ENCODE measurements around the gene PUM1. TPM values are rescaled to one million over a fixed set of nuclear protein-coding genes. Genes with fewer than 3 reads are reported as not detected.

PUM1 gene
- total and polyA plus RNA-seq, 12 donors, result 22.6 to 167 (median 91.5) TPM

GRCh38 chr1:30914587-30914922 is 151.0 kb downstream of the PUM1 start:
- no peaks in the 10 kb centered on the region for H3K36me3 ChIP-seq (replicated peaks in 1 of 2)
- intact Hi-C loops (cut with DNase I), result loop anchor here (5.0 kb wide), 4 partner anchors 112 to 192 kb away; partner anchors contain the start of gene MATN1 (in 1 of the 2)
- H3K4me1 ChIP-seq (replicated peaks in 1 of 2), result peaks cover under 1 to 11% of the 10 kb centered on the region in 2 donors
- H3K4me3 ChIP-seq, result no peak overlapping the region
- TF ChIP-seq POLR2A (IDR thresholded peaks at IDR 0.05) (no peak), CTCF (IDR thresholded peaks at IDR 0.05) (no peak)
- H3K9me3 ChIP-seq (replicated peaks in 1 of 3), result no peaks in the 10 kb centered on the region
- WGBS, 4 donors, result 84 to 91% (median 85%) methylated on average over 3 of the region's 3 CpGs
- no peak overlapping the region for H3K27ac ChIP-seq
- DNase-seq, result peak in 2 of 7 donors; percentile 4 to 14
- H3K27me3 ChIP-seq, result no peaks in the 10 kb centered on the region

- peak overlapping the region in 2 of 5 donors; percentile 58 to 70 for H3K27ac ChIP-seq
- no peak overlapping the region for H3K4me3 ChIP-seq
- H3K4me1 ChIP-seq (replicated peaks in 1 of 2), result peaks cover 8 to 13% of the 10 kb centered on the region in 2 donors
- H3K27me3 ChIP-seq, result no peaks in the 10 kb centered on the region
- WGBS, 4 donors, result 76 to 84% (median 80%) methylated on average over 8 to 10 of the region's 10 CpGs; no CpG with 5 or more reads in 1 of the 4 donors
- intact Hi-C loops (cut with DNase I), result loop anchor here (5.0 kb wide), 4 partner anchors 111 to 191 kb away; partner anchors contain the start of gene MATN1 (in 1 of the 2)
- DNase-seq, result peak; percentile 58 to 82 (median 68)
- no peaks in the 10 kb centered on the region for H3K36me3 ChIP-seq (replicated peaks in 1 of 2)
- TF ChIP-seq POLR2A (IDR thresholded peaks at IDR 0.05) (no peak), CTCF (IDR thresholded peaks at IDR 0.05) (no peak)
- H3K9me3 ChIP-seq (replicated peaks in 1 of 3), result no peaks in the 10 kb centered on the region
Measured at GRCh38 chr1:30912913-30913652, 152.4 kb downstream of the PUM1 start.

- Histone ChIP-seq H3K4me1 (replicated peaks in 1 of 2) (peaks cover 13 to 17% of the 10 kb centered on the region in 2 donors), H3K36me3 (replicated peaks in 1 of 2) (no peaks in the 10 kb centered on the region), H3K4me3 (no peak overlapping the region), H3K9me3 (replicated peaks in 1 of 3) (no peaks in the 10 kb centered on the region), H3K27me3 (no peaks in the 10 kb centered on the region), H3K27ac (peak overlapping the region in 1 of 5 donors; percentile 45)
- WGBS, 4 donors, result 71 to 84% (median 74%) methylated on average over 6 of the region's 6 CpGs; no CpG with 5 or more reads in 1 of the 4 donors
- intact Hi-C loops (cut with DNase I), result loop anchor here (5.0 kb wide), 4 partner anchors 110 to 190 kb away; partner anchors contain the start of gene MATN1 (in 1 of the 2)
- peak in 4 of 7 donors; percentile 16 to 24 (median 20) for DNase-seq
- TF ChIP-seq CTCF (IDR thresholded peaks at IDR 0.05), result no peak
- no peak for TF ChIP-seq POLR2A (IDR thresholded peaks at IDR 0.05)
Measured at GRCh38 chr1:30912224-30912623, 153.3 kb downstream of the PUM1 start.

DNA sequence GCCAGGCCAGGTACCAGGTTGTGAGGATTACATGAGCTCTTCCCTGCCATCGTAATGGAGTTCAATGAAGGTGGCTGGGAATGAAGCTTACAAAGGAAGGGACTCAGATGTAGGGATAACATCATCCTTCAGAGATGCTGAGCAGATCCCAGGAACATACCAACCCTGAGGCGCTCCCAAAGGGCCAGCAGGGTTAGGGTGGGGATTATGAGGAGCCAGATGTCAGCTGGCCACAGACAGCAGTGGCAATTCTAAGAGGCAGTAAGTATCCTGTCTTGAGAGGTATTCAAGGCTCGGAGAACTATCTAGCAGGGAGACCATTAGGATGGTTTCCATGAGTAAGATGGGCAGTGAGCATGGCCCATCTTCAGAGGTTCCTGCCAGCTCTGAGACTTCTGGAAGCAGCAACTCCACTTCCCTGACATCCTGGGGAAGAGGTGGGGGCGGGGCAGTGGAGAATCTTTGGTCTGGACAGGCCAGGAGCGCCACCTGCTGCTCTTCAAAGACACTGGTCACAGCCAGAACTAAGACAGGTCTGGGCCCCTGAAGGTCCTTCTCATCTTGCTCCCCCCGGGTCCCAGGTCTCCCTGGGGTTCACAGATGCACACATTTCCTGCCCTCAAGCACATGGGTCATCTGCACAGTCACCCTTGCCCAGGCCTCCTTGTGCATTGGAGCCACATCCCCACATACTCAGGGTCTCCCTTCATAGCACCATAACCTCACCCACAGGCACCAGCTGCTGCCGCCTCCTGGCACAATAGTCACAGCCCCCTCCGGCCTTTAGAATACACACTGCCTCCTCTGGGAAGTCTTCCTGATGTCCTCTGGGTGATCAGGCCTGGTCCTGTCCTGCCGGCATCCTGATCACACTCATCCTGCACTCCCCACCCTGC is 154.2 kb downstream of the PUM1 start:
- peak; percentile 86 to 97 (median 95) for DNase-seq

More for the DNA sequence above, 154.2 kb downstream of the PUM1 start:
- no peak overlapping the region for H3K4me3 ChIP-seq
- H3K4me1 ChIP-seq (replicated peaks in 1 of 2), result peaks cover 20 to 26% of the 10 kb centered on the region in 2 donors
- WGBS, 4 donors, result 42 to 47% (median 44%) methylated on average over 7 to 9 of the region's 9 CpGs
- H3K36me3 ChIP-seq (replicated peaks in 1 of 2), result no peaks in the 10 kb centered on the region
- TF ChIP-seq POLR2A (IDR thresholded peaks at IDR 0.05) (no peak), CTCF (IDR thresholded peaks at IDR 0.05) (peak; percentile 71 to 96 (median 94))
- intact Hi-C loops (cut with DNase I), result loop anchor here (2.0 to 5.0 kb wide), 5 partner anchors 109 to 189 kb away; partner anchors contain the start of gene MATN1 (in 1 of the 2)
- H3K9me3 ChIP-seq (replicated peaks in 1 of 3), result no peaks in the 10 kb centered on the region
- H3K27me3 ChIP-seq, result no peaks in the 10 kb centered on the region
- H3K27ac ChIP-seq, result peak overlapping the region in 2 of 5 donors; percentile 24 to 71

All from adrenal gland (tissue), 12 donors.